Measurements from ENCODE around the gene IGSF22.
A peak's percentile ranks its signal among the peaks of the same experiment; 100 is the strongest.

IGSF22 gene

GRCh38 chr11:18720808-18721560 lies 5.0 kb downstream of the IGSF22 start (continued):
- TF ChIP-seq ZNF266 (tag by site-specific recombination; IDR thresholded peaks at IDR 0.05; ENCODE audit: low read depth) (no peak), ZNF214 (tag by site-specific recombination; IDR thresholded peaks at IDR 0.05; ENCODE audit: borderline replicate concordance) (no peak), RBAK (tag by site-specific recombination; IDR thresholded peaks at IDR 0.05) (no peak), SP2 (tag by site-specific recombination; IDR thresholded peaks at IDR 0.05) (peak; percentile 86), ZNF394 (tag by site-specific recombination; IDR thresholded peaks at IDR 0.05; ENCODE audit: borderline replicate concordance) (no peak), ZNF654 (tag by site-specific recombination; IDR thresholded peaks at IDR 0.05; ENCODE audit: low read depth) (no peak), ZNF449 (tag by site-specific recombination; IDR thresholded peaks at IDR 0.05) (no peak), ZNF558 (tag by site-specific recombination; IDR thresholded peaks at IDR 0.05) (no peak), KLF1 (tag by site-specific recombination; IDR thresholded peaks at IDR 0.05) (peak; percentile 37; the same call in 1 of the 2 replicates), ZNF692 (tag by site-specific recombination; IDR thresholded peaks at IDR 0.05) (no peak), IKZF3 (tag by site-specific recombination; IDR thresholded peaks at IDR 0.05) (no peak), ZNF701 (tag by site-specific recombination; IDR thresholded peaks at IDR 0.05) (no peak), ZBTB20 (tag by site-specific recombination; IDR thresholded peaks at IDR 0.05) (peak; percentile 78), ZNF660 (tag by site-specific recombination; IDR thresholded peaks at IDR 0.05) (no peak), GLIS1 (tag by site-specific recombination; IDR thresholded peaks at IDR 0.05) (0 out of 2 replicates have a peak, but pooled peaks have one; percentile 25), TRIM28 (IDR thresholded peaks at IDR 0.05; ENCODE audit: borderline replicate concordance, low read length) (no peak), AEBP2 (tag by site-specific recombination; IDR thresholded peaks at IDR 0.05; ENCODE audit: borderline replicate concordance) (no peak), SP3 (tag by site-specific recombination; IDR thresholded peaks at IDR 0.05) (peak; percentile 65), ZNF391 (tag by site-specific recombination; IDR thresholded peaks at IDR 0.05; ENCODE audit: borderline replicate concordance, low read depth) (no peak), ZBTB11 (tag by site-specific recombination; conservative IDR thresholded peaks at IDR 0.05; ENCODE audit: low read depth) (no peak), KLF8 (tag by site-specific recombination; IDR thresholded peaks at IDR 0.05) (no peak)
